ENCODE results near the gene REM1. TPM values are rescaled to one million over a fixed set of nuclear protein-coding genes. Genes with fewer than 3 reads are reported as not detected.

REM1 gene
- total and polyA plus RNA-seq, 2 of the 13 experiments (the other 11 are each of a cell fraction or from before 2014, with no cell fraction given), result not detected

DNA sequence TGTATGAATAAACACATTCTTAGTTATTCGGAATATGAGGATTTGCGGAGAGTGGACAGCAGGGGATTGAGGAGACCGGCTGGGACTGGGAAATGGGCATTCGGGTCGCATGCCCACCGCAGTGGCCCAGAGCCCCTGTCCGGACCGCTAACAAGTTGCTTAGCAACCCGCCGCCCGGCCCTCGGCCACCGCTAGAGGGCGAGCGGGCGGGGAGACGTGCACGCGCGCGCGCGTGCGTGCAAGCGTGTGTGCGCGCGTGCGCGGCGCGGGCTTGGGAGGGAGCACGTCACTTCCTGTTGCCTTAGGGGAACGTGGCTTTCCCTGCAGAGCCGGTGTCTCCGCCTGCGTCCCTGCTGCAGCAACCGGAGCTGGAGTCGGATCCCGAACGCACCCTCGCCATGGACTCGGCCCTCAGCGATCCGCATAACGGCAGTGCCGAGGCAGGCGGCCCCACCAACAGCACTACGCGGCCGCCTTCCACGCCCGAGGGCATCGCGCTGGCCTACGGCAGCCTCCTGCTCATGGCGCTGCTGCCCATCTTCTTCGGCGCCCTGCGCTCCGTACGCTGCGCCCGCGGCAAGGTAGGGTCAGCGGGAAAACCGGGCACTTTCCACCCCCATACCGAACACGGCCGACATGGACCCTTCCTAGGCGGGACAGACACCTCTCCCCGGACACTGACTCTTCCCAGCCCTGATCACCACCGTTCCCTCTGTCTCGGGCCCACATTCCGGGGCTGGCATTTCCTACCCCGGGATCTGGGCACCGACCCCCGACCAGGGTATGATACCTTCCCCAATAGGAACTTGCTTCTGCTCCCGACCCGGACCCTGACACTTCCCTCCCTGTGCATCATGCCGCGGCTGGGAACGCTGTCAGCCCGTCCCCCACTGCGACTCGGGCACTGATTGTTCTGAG lies 39.3 kb downstream of the REM1 start, which contains the start of gene HM13 (continued):
- TF ChIP-seq PTBP1 (IDR thresholded peaks at IDR 0.05; ENCODE audit: low read depth, low read length, poor library complexity, severe bottlenecking) (peak; percentile 24), ZKSCAN8 (CRISPR knock-in tag; IDR thresholded peaks at IDR 0.05; ENCODE audit: borderline replicate concordance) (peak; percentile 81; the same call in 1 of the 2 replicates), NKX3-1 (CRISPR knock-in tag; IDR thresholded peaks at IDR 0.05) (peak; percentile 95; the same call in 1 of the 2 replicates), U2AF1 (optimal IDR thresholded peaks at IDR 0.05; ENCODE audit: low read depth, low read length) (peak; percentile 66), GATAD1 (CRISPR knock-in tag; IDR thresholded peaks at IDR 0.05) (peak; percentile 87), RFXANK (CRISPR knock-in tag; IDR thresholded peaks at IDR 0.05) (no peak; the same call in 1 of the 2 replicates), SRSF9 (IDR thresholded peaks at IDR 0.05; ENCODE audit: borderline replicate concordance, insufficient read depth, low read depth, low read length, poor library complexity, severe bottlenecking) (no peak), MTA1 (CRISPR knock-in tag; IDR thresholded peaks at IDR 0.05; ENCODE audit: borderline replicate concordance) (peak; percentile 88; the same call in 1 of the 2 replicates), SP5 (CRISPR knock-in tag; IDR thresholded peaks at IDR 0.05; ENCODE audit: borderline replicate concordance, low read depth) (peak; percentile 49; the same call in 1 of the 2 replicates), RCOR2 (CRISPR knock-in tag; IDR thresholded peaks at IDR 0.05) (no peak), NFKB2 (CRISPR knock-in tag; IDR thresholded peaks at IDR 0.05; ENCODE audit: borderline replicate concordance) (peak; percentile 98), MED13 (CRISPR knock-in tag; IDR thresholded peaks at IDR 0.05) (peak; percentile 91), TCF7 (IDR thresholded peaks at IDR 0.05; ENCODE audit: low read depth) (no peak), FOXK1 (CRISPR knock-in tag; IDR thresholded peaks at IDR 0.05; ENCODE audit: borderline replicate concordance, low read depth) (peak; percentile 83; the same call in 1 of the 2 replicates), NFATC3 (CRISPR knock-in tag; IDR thresholded peaks at IDR 0.05) (no peak), ISL2 (CRISPR knock-in tag; IDR thresholded peaks at IDR 0.05) (peak; percentile 81), ARNT2 (CRISPR knock-in tag; IDR thresholded peaks at IDR 0.05; ENCODE audit: low read depth) (peak; percentile 96)
- TF ChIP-seq, protein P1, sequence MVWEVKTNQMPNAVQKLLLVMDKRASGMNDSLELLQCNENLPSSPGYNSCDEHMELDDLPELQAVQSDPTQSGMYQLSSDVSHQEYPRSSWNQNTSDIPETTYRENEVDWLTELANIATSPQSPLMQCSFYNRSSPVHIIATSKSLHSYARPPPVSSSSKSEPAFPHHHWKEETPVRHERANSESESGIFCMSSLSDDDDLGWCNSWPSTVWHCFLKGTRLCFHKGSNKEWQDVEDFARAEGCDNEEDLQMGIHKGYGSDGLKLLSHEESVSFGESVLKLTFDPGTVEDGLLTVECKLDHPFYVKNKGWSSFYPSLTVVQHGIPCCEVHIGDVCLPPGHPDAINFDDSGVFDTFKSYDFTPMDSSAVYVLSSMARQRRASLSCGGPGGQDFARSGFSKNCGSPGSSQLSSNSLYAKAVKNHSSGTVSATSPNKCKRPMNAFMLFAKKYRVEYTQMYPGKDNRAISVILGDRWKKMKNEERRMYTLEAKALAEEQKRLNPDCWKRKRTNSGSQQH (CRISPR knock-in tag; IDR thresholded peaks at IDR 0.05; ENCODE audit: low read depth), result peak; percentile 97
- TF ChIP-seq, protein P2, sequence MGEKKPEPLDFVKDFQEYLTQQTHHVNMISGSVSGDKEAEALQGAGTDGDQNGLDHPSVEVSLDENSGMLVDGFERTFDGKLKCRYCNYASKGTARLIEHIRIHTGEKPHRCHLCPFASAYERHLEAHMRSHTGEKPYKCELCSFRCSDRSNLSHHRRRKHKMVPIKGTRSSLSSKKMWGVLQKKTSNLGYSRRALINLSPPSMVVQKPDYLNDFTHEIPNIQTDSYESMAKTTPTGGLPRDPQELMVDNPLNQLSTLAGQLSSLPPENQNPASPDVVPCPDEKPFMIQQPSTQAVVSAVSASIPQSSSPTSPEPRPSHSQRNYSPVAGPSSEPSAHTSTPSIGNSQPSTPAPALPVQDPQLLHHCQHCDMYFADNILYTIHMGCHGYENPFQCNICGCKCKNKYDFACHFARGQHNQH (CRISPR knock-in tag; IDR thresholded peaks at IDR 0.05), result peak; percentile 81
- TF ChIP-seq, protein P3, sequence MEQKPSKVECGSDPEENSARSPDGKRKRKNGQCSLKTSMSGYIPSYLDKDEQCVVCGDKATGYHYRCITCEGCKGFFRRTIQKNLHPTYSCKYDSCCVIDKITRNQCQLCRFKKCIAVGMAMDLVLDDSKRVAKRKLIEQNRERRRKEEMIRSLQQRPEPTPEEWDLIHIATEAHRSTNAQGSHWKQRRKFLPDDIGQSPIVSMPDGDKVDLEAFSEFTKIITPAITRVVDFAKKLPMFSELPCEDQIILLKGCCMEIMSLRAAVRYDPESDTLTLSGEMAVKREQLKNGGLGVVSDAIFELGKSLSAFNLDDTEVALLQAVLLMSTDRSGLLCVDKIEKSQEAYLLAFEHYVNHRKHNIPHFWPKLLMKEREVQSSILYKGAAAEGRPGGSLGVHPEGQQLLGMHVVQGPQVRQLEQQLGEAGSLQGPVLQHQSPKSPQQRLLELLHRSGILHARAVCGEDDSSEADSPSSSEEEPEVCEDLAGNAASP (CRISPR knock-in tag; IDR thresholded peaks at IDR 0.05; ENCODE audit: borderline replicate concordance), result no peak
- TF ChIP-seq, protein P4, sequence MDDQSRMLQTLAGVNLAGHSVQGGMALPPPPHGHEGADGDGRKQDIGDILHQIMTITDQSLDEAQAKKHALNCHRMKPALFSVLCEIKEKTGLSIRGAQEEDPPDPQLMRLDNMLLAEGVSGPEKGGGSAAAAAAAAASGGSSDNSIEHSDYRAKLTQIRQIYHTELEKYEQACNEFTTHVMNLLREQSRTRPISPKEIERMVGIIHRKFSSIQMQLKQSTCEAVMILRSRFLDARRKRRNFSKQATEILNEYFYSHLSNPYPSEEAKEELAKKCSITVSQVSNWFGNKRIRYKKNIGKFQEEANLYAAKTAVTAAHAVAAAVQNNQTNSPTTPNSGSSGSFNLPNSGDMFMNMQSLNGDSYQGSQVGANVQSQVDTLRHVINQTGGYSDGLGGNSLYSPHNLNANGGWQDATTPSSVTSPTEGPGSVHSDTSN (CRISPR knock-in tag; IDR thresholded peaks at IDR 0.05; ENCODE audit: borderline replicate concordance), result peak; percentile 67; the same call in 1 of the 2 replicates
- TF ChIP-seq, protein P5, sequence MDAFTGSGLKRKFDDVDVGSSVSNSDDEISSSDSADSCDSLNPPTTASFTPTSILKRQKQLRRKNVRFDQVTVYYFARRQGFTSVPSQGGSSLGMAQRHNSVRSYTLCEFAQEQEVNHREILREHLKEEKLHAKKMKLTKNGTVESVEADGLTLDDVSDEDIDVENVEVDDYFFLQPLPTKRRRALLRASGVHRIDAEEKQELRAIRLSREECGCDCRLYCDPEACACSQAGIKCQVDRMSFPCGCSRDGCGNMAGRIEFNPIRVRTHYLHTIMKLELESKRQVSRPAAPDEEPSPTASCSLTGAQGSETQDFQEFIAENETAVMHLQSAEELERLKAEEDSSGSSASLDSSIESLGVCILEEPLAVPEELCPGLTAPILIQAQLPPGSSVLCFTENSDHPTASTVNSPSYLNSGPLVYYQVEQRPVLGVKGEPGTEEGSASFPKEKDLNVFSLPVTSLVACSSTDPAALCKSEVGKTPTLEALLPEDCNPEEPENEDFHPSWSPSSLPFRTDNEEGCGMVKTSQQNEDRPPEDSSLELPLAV (CRISPR knock-in tag; conservative IDR thresholded peaks at IDR 0.05; ENCODE audit: low read depth), result no peak

Data from HepG2 (cell line).